ENCODE results near the gene ZBP1. TPM values are rescaled to one million over a fixed set of nuclear protein-coding genes. Genes with fewer than 3 reads are reported as not detected.
A peak's percentile ranks its signal among the peaks of the same experiment; 100 is the strongest.

Gene ZBP1
- total and polyA plus RNA-seq, 11 donors = 0.15 to 1.7 (median 0.31) TPM; not detected in 6

DNA sequence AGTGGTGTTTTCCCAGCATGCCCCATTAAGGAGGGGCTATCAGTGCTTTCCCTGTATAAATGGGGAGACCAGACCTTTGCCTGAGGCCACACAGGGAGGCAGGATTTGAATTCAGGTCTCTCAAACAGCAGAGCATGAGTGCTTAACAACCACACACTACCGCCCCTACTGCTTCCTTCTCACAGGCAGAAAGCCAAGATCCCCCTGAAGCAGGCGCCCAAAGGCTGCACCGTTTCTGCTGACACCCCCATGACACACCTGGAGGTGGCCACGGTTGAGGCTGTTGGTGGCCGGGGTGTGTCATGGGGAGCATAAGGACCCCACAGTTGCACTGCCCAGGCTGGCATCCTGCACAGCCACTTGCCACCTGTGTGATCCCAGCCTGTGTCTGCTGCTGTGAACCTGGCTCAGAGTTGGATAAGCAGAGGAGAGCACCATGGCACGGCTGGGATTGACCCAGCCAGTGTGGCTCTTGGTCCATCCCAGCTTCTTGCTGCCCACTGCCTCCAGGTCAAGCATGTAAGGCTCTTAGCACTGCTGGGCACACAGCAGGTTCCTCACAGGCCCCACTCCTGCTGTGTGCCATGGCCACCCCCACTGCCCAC lies 31.0 kb downstream of the ZBP1 start:
- WGBS, 4 donors = 87 to 100% (median 92%) methylated on average over 1 to 6 of the region's 6 CpGs
- H3K36me3 ChIP-seq = no peaks in the 10 kb centered on the region

GRCh38 chr20:57588596-57588995 lies 31.6 kb downstream of the ZBP1 start:
- no peaks in the 10 kb centered on the region for H3K36me3 ChIP-seq
- no peak for ATAC-seq
- H3K9me3 ChIP-seq = peaks cover 0 to 11% (median 0%) of the 10 kb centered on the region in 12 donors
- TF ChIP-seq, protein P1, sequence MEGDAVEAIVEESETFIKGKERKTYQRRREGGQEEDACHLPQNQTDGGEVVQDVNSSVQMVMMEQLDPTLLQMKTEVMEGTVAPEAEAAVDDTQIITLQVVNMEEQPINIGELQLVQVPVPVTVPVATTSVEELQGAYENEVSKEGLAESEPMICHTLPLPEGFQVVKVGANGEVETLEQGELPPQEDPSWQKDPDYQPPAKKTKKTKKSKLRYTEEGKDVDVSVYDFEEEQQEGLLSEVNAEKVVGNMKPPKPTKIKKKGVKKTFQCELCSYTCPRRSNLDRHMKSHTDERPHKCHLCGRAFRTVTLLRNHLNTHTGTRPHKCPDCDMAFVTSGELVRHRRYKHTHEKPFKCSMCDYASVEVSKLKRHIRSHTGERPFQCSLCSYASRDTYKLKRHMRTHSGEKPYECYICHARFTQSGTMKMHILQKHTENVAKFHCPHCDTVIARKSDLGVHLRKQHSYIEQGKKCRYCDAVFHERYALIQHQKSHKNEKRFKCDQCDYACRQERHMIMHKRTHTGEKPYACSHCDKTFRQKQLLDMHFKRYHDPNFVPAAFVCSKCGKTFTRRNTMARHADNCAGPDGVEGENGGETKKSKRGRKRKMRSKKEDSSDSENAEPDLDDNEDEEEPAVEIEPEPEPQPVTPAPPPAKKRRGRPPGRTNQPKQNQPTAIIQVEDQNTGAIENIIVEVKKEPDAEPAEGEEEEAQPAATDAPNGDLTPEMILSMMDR (IDR thresholded peaks at IDR 0.05) = no peak
- no peak for TF ChIP-seq POLR2A (IDR thresholded peaks at IDR 0.05)
- 82 to 83% (median 82%) methylated on average over 3 to 5 of the region's 5 CpGs for WGBS, 4 donors
- H3K4me1 ChIP-seq = no peaks in the 10 kb centered on the region
- H3K4me3 ChIP-seq = no peak overlapping the region
- intact Hi-C loops (cut with DNase I) = no loop called here
- no peak overlapping the region for H3K27ac ChIP-seq
- H3K27me3 ChIP-seq = peaks cover 0 to 17% (median 7%) of the 10 kb centered on the region in 9 donors
- peak in 1 of 5 donors; percentile 10 for DNase-seq

More for the DNA sequence above, 31.0 kb downstream of the ZBP1 start:
- intact Hi-C loops (cut with DNase I) = no loop called here
- DNase-seq = peak in 1 of 5 donors; percentile 7
- peaks cover 0 to 11% (median 3%) of the 10 kb centered on the region in 9 donors for H3K27me3 ChIP-seq
- H3K4me3 ChIP-seq = no peak overlapping the region
- H3K9me3 ChIP-seq = peaks cover 0 to 11% (median 0%) of the 10 kb centered on the region in 12 donors
- TF ChIP-seq, protein P1 (IDR thresholded peaks at IDR 0.05) = no peak
- no peak for TF ChIP-seq POLR2A (IDR thresholded peaks at IDR 0.05)
- no peak for ATAC-seq
- H3K27ac ChIP-seq = no peak overlapping the region
- no peaks in the 10 kb centered on the region for H3K4me1 ChIP-seq

DNA sequence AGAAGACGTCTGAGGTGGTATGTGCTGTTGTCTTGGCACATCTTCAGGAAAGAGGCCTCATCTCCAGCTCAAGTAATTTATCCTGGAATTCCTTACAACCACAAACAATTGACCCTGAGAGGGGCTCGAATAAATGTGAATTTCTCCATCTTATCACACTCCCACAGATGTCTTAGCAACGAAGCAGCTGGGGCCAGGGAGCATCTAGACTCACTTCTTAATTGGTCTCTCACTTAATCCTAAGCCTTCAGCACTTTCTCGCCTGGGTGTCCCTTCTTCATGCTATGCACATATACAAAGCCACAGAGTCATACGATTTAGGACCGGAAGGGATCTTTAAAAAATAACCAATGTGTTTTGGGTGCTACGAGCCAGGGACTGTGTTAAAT lies 32.2 kb downstream of the ZBP1 start:
- no peak overlapping the region for H3K27ac ChIP-seq
- H3K4me1 ChIP-seq = peaks cover 0 to 6% (median 0%) of the 10 kb centered on the region in 12 donors
- TF ChIP-seq, protein P1 (IDR thresholded peaks at IDR 0.05) = no peak
- no peak for DNase-seq
- no peaks in the 10 kb centered on the region for H3K36me3 ChIP-seq
- 77 to 81% (median 80%) methylated on average over 7 of the region's 7 CpGs for WGBS, 4 donors
- ATAC-seq = no peak
- H3K4me3 ChIP-seq = no peak overlapping the region
- intact Hi-C loops (cut with DNase I) = no loop called here
- H3K27me3 ChIP-seq = peaks cover 0 to 23% (median 13%) of the 10 kb centered on the region in 9 donors
- peaks cover 0 to 11% (median 0%) of the 10 kb centered on the region in 12 donors for H3K9me3 ChIP-seq

GRCh38 chr20:57587278-57587988 lies 32.8 kb downstream of the ZBP1 start:
- ATAC-seq (no peak), DNase-seq (no peak)
- TF ChIP-seq, protein P1 (IDR thresholded peaks at IDR 0.05) = no peak
- no peak for TF ChIP-seq POLR2A (IDR thresholded peaks at IDR 0.05)
- Histone ChIP-seq H3K27ac (no peak overlapping the region), H3K4me1 (peaks cover 0 to 9% (median 0%) of the 10 kb centered on the region in 12 donors), H3K9me3 (peaks cover 0 to 11% (median 0%) of the 10 kb centered on the region in 12 donors), H3K36me3 (no peaks in the 10 kb centered on the region), H3K27me3 (peaks cover 0 to 26% (median 15%) of the 10 kb centered on the region in 9 donors), H3K4me3 (no peak overlapping the region)
- intact Hi-C loops (cut with DNase I) = no loop called here
- WGBS, 4 donors = 85 to 91% (median 90%) methylated on average over 4 of the region's 4 CpGs
